Mucosa of descending colon (tissue), 3 donors: ENCODE measurements around the gene NEGR1. TPM values are rescaled to one million over a fixed set of nuclear protein-coding genes. Genes with fewer than 3 reads are reported as not detected.
A peak's percentile ranks its signal among the peaks of the same experiment; 100 is the strongest.

Source experiments
- ATAC-seq: fragments of 200-7000 bp; cut with Tn5 transposase; one replicate; pipeline ENCODE4 v1.9.1; 2020; ENCODE audit warnings: mild to moderate bottlenecking, moderate library complexity
- DNase-seq, 3 donors: peaks; one replicate each; pipeline ENCODE4 v3.0.0-alpha.2; 2020
- H3K36me3 ChIP-seq: fragments of 200-600 bp; one replicate; pipeline ENCODE4 v1.8.0; 2021; ENCODE audit warnings: low read depth, mild to moderate bottlenecking
- H3K4me1 ChIP-seq: fragments of 200-600 bp; one replicate; pipeline ENCODE4 v1.8.0; 2021; ENCODE audit warnings: low read depth, mild to moderate bottlenecking
- H3K4me3 ChIP-seq: fragments of 200-600 bp; one replicate; pipeline ENCODE4 v1.8.0; 2021; ENCODE audit warnings: mild to moderate bottlenecking
- H3K9me3 ChIP-seq: fragments of 200-600 bp; one replicate; pipeline ENCODE4 v1.8.0; 2021; ENCODE audit warnings: mild to moderate bottlenecking
- CTCF ChIP-seq: fragments of 200-600 bp; IDR thresholded peaks from one replicate; pipeline ENCODE4 v1.8.0; 2022; ENCODE audit warnings: antibody characterized with exemption, mild to moderate bottlenecking
- intact Hi-C, 2 donors: fragments of 100-400 bp; cut with DNase I in 1 of 2; cut with micrococcal nuclease in 1 of 2; formaldehyde crosslinking; loops; one replicate each; pipeline versions ENCODE4 v1.11.0 to v1.11.1; 2022; cut with DNase I, micrococcal nuclease
- total RNA-seq, 3 donors: library from RNA; stranded (reverse); fragmentation: NEBNext Ultra II Directional in 2 of 3; extraction: Animal tissue kit (Norgen Biotek cat#: 25700) in 2 of 3; gene quantifications; one replicate each; pipeline versions ENCODE4 v1.2.1 to v1.2.4, GENCODE V29; 2021 to 2023
- donor health status: DM: no; HTN: no; CAD: no; lungs with moderate emphysema.
- donor health status: DM: no; HTN: no; CAD: no.
- donor health status: DM: no; HTN: yes; CAD: no.

NEGR1 gene
- total RNA-seq, 3 donors from 2014 or later, result 2.3 to 47.9 (median 8.0) TPM

GRCh38 chr1:71885171-71885570 lies 397.2 kb downstream of the NEGR1 start:
- DNase-seq, result no peak
- TF ChIP-seq CTCF, result no peak

GRCh38 chr1:71882637-71883036 lies 399.7 kb downstream of the NEGR1 start:
- H3K9me3 ChIP-seq, result no peaks in the 10 kb centered on the region
- H3K4me3 ChIP-seq, result no peak overlapping the region
- H3K4me1 ChIP-seq, result no peaks in the 10 kb centered on the region
- H3K36me3 ChIP-seq, result no peaks in the 10 kb centered on the region
- no peak for TF ChIP-seq CTCF
- ATAC-seq (no peak), DNase-seq (no peak)
- intact Hi-C loops, result no loop called here

More at GRCh38 chr1:71885171-71885570, 397.2 kb downstream of the NEGR1 start:
- Histone ChIP-seq H3K4me3 (no peak overlapping the region), H3K36me3 (no peaks in the 10 kb centered on the region), H3K4me1 (no peaks in the 10 kb centered on the region), H3K9me3 (no peaks in the 10 kb centered on the region)
- intact Hi-C loops, result no loop called here
- no peak for ATAC-seq

- Histone ChIP-seq H3K36me3 (no peaks in the 10 kb centered on the region), H3K4me1 (no peaks in the 10 kb centered on the region), H3K4me3 (no peak overlapping the region), H3K9me3 (no peaks in the 10 kb centered on the region)
- DNase-seq (peak in 1 of 3 donors; percentile 13), ATAC-seq (no peak)
- intact Hi-C loops, result no loop called here
- no peak for TF ChIP-seq CTCF
Measured at GRCh38 chr1:71882226-71882625, 400.1 kb downstream of the NEGR1 start.

- ATAC-seq (no peak), DNase-seq (no peak)
- TF ChIP-seq CTCF, result no peak
Measured at GRCh38 chr1:71881611-71882010, 400.7 kb downstream of the NEGR1 start.

GRCh38 chr1:71869326-71869725 lies 413.0 kb downstream of the NEGR1 start:
- Histone ChIP-seq H3K4me1 (no peaks in the 10 kb centered on the region), H3K36me3 (no peaks in the 10 kb centered on the region), H3K4me3 (no peak overlapping the region), H3K9me3 (no peaks in the 10 kb centered on the region)
- TF ChIP-seq CTCF, result no peak
- ATAC-seq (no peak), DNase-seq (no peak)
- intact Hi-C loops, result no loop called here

More at GRCh38 chr1:71881611-71882010, 400.7 kb downstream of the NEGR1 start:
- intact Hi-C loops, result no loop called here
- H3K4me3 ChIP-seq, result no peak overlapping the region
- no peaks in the 10 kb centered on the region for H3K36me3 ChIP-seq
- H3K4me1 ChIP-seq, result no peaks in the 10 kb centered on the region
- no peaks in the 10 kb centered on the region for H3K9me3 ChIP-seq

GRCh38 chr1:71862756-71863155 lies 419.6 kb downstream of the NEGR1 start:
- no peak overlapping the region for H3K4me3 ChIP-seq
- TF ChIP-seq CTCF, result no peak
- H3K36me3 ChIP-seq, result no peaks in the 10 kb centered on the region
- H3K9me3 ChIP-seq, result no peaks in the 10 kb centered on the region
- ATAC-seq, result no peak
- no peak for DNase-seq
- intact Hi-C loops, result no loop called here
- no peaks in the 10 kb centered on the region for H3K4me1 ChIP-seq
